ENCODE data around the gene FKBP14.

DNA sequence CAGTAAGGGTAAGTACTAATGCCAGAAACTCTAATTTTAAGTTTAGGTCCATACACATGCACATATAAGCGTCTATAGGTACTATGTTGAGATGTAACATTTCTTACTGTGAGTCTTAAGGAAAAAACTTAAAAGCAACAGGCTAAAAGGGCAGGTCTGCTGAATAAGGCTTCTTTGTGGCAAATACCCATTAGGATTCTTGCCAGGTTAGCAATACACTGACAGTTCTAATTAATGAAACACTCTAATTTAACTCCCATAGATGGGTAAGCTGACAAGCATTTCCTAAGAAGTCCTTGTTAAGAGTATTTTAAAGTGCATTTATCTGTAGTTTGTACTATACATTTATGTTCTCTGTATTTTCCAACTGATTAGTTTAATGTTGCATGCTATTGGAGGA, 50.9 kb downstream of the FKBP14 start:
- TF ChIP-seq POLR2A (IDR thresholded peaks at IDR 0.05; ENCODE audit: control extremely low read depth in 1 of 2, low read depth in 2 of 2, low read length in 2 of 2) (no peak), TAF1 (IDR thresholded peaks at IDR 0.05; ENCODE audit: low read depth, low read length) (no peak), SP2 (IDR thresholded peaks at IDR 0.05; ENCODE audit: low read length) (no peak), RFX5 (IDR thresholded peaks at IDR 0.05; ENCODE audit: borderline replicate concordance, low read depth, low read length) (no peak), EP300 (IDR thresholded peaks at IDR 0.05; ENCODE audit: borderline replicate concordance in 1 of 2, low read depth in 2 of 2, low read length in 2 of 2) (no peak), ASH2L (IDR thresholded peaks at IDR 0.05; ENCODE audit: low read length) (no peak), EZH2 (IDR thresholded peaks at IDR 0.05; ENCODE audit: low read depth, low read length, severe bottlenecking) (no peak)
- TF ChIP-seq, protein P1, sequence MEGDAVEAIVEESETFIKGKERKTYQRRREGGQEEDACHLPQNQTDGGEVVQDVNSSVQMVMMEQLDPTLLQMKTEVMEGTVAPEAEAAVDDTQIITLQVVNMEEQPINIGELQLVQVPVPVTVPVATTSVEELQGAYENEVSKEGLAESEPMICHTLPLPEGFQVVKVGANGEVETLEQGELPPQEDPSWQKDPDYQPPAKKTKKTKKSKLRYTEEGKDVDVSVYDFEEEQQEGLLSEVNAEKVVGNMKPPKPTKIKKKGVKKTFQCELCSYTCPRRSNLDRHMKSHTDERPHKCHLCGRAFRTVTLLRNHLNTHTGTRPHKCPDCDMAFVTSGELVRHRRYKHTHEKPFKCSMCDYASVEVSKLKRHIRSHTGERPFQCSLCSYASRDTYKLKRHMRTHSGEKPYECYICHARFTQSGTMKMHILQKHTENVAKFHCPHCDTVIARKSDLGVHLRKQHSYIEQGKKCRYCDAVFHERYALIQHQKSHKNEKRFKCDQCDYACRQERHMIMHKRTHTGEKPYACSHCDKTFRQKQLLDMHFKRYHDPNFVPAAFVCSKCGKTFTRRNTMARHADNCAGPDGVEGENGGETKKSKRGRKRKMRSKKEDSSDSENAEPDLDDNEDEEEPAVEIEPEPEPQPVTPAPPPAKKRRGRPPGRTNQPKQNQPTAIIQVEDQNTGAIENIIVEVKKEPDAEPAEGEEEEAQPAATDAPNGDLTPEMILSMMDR (IDR thresholded peaks at IDR 0.05; ENCODE audit: control extremely low read depth in 1 of 3, insufficient read depth in 1 of 3, low read depth in 1 of 3, low read length in 3 of 3), result no peak

Data from H1 (cell line).